NCI-H226 (cell line): ENCODE measurements around the gene FKBP15.
A peak's percentile ranks its signal among the peaks of the same experiment; 100 is the strongest.
"Not testable (repeated sequence)": the region's sequence is repeated elsewhere in the genome, so short reads cannot be mapped to it uniquely, and the experiment has no call there.

Experiments used
- DNase-seq: peaks from one replicate; pipeline ENCODE4 v3.0.0-alpha.2; 2015

Gene FKBP15, protein sequence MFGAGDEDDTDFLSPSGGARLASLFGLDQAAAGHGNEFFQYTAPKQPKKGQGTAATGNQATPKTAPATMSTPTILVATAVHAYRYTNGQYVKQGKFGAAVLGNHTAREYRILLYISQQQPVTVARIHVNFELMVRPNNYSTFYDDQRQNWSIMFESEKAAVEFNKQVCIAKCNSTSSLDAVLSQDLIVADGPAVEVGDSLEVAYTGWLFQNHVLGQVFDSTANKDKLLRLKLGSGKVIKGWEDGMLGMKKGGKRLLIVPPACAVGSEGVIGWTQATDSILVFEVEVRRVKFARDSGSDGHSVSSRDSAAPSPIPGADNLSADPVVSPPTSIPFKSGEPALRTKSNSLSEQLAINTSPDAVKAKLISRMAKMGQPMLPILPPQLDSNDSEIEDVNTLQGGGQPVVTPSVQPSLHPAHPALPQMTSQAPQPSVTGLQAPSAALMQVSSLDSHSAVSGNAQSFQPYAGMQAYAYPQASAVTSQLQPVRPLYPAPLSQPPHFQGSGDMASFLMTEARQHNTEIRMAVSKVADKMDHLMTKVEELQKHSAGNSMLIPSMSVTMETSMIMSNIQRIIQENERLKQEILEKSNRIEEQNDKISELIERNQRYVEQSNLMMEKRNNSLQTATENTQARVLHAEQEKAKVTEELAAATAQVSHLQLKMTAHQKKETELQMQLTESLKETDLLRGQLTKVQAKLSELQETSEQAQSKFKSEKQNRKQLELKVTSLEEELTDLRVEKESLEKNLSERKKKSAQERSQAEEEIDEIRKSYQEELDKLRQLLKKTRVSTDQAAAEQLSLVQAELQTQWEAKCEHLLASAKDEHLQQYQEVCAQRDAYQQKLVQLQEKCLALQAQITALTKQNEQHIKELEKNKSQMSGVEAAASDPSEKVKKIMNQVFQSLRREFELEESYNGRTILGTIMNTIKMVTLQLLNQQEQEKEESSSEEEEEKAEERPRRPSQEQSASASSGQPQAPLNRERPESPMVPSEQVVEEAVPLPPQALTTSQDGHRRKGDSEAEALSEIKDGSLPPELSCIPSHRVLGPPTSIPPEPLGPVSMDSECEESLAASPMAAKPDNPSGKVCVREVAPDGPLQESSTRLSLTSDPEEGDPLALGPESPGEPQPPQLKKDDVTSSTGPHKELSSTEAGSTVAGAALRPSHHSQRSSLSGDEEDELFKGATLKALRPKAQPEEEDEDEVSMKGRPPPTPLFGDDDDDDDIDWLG

DNA sequence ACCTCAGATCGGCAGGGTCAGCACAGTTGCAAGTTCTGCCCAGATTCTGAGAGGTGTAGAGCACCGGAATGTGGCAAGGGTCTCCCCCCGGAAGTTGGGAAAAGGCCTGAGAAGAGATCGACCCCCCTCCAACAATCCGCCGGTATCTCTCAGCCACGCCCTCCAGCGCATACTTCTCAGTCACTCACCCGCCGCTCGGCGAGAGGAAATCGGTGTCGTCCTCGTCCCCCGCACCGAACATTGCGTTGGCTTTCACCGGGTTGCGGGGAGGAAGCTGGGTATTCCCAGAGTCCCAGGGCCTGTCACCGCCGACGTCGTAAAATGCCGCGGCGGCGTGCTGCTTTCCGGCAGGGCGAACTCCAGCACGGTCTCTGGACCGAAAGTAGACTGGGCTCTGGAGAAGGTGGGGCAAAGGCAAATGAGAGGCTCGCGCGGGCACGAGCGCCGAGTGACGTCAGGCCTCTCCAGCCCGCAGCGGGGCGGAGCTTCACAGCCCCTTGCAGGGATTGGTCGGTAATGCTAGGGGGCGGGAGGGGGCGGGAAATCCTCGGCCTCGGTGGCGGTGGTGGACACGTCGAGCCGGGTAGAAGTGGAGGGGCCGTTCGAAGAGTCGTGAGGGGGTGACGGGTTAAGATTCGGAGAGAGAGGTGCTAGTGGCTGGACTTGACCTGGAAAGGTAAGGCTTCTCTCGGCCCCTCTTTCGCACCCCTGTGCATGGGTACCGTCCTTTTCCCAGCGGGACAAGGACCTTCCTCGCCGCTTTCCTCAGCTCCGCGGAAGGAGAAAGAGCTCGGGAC lies at the start of gene FKBP15, which contains the start of gene SLC31A1:
TSS of gene FKBP15 (minus strand) at position 275 of the 797 bp plus-strand sequence. CDS start at position 241, 34 bp downstream.
TSS of gene SLC31A1 (plus strand) at position 542 of the 797 bp plus-strand sequence. CDS start 34,605 bp downstream, outside the sequence.
- DNase-seq = peak; percentile 99

DNA sequence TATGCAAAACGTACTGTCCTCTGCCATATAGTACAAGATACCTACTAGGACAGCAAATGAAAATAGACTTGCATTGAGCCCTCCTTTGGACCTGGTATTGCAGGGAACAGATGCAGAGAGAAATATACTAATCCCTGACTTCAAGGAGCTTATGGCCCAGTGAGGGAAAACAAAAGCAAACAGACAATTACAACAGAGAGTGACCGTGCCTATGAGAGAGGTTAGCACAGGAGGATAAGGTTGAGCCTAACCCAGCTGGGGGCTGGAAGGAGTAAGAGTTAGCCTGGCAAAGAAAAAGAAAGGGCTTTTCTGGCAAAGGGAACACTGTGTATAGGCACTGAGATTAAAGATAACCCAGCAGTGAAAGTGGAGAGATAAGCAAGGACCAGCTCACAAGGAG lies 48.8 kb upstream of the FKBP15 start:
- no peak for DNase-seq

DNA sequence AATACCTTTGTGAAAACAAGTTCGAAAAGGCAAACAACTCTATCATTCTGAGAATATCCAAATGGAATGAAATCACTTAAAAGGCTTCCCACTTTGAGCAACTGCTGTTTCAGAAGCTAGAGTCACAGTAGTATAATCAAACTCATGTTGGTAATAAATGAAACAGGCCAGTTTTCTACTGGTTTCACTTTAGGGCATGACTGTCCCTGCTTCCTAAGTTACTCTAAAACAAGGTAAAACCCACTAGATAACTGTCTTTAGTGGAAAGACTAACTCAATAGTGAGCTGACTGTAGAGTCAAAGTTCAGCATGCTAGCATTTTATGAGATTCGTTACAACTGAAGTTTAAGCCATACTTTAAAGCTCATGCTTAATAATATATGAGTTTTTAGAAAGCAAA lies 48.3 kb upstream of the FKBP15 start:
- DNase-seq = no peak

DNA sequence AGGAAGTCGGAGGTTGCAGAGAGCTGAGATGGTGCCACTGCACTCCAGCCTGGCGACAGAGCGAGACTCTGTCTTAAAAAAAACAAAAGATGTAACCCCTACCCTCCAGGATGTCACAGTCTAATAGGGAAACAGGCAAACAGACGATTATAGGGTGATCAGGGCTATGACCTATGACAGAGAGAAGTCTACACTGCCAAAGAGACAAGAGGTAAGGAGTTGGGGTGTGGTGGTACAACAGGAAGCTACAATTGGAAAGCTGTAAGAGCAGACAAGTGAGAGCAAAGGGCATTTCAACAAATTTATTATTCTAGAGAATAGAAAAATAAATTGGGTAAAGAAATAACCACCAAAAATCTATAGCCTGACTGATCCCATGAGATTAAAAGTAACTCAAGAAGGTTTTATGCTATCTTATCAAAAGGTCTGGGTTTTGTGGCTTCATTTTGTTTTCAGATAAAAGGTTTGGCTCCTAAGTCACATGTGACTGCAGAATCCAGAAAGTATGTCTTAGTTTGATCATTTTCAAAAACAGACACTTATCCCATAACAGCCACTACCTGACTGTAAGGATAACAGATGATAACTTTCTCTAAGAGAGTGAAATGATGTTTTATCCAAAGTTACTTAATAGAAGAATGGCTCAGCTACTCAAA lies 47.0 kb upstream of the FKBP15 start:
- no peak for DNase-seq

DNA sequence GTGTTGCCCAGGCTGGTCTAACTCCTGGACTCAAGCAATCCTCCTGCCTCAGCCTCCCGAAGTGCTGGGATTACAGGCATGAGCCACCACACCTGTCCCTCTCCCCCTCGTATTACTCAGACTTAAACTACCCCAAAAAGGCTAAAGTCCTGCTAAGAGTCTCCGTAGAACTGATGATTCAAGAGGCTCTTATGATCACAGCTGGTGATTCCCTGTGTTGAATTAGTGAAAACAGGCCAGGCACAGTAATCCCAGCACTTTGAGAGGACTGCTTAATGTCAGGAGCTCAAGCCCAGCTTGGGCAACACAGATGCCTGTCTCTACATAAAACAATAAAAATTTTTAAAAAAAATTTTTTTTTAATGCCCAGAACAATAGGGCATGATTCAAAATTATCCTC lies 45.1 kb upstream of the FKBP15 start:
- DNase-seq = no peak

DNA sequence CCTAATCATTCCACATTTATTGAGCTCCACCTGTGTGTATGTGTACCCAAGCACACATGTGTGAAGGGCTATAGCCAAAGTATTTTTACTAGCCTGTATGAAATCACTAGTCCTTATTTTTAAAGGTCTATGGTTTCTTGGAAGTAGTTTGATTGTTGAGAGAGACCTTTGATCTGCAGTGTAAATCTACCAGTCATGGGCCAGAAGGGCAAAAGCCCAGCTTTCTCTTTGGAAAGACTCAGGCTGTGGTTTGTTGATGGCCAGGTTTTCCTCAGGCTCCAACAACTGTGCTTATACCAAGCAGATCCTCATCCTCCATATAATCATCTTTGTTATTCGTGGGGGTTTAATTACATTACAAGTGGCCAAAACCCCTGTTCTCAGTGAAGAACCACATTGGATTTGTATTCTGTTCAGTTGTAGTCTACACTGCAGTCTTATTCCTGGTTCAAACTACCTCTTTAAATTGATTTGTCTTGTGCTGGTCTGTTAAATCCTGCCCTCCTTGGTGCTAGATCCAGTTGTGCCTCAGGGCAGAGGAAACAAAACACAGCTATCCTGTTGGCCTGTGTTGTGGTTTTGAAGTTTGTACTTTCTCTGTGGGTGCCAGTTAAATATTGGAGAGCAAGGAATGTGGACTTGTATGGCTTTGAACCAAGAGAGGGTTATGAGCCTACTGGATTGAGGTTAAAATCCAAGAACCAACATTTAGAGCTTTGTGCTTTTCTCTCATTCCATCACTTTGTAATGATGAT lies 41.0 kb upstream of the FKBP15 start:
- DNase-seq = no peak

DNA sequence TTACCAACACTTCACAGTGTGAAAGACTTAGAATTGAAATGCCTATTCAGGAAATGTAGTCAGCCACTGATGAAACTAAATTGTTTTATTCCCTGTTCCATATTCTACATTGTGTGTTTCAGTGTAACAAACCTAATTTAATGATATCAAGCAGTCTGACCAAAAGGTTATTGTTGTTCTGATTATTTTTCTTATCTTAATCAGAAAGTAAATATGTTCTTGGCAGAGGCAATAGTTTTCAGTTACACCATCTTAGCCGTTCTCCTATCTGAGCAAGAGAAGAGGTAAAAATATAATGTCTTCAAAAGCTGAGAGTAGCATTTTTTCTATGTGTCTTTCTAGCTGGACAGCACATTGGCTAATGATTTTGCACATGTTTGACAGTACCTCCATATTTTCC lies 37.2 kb upstream of the FKBP15 start:
- no peak for DNase-seq

DNA sequence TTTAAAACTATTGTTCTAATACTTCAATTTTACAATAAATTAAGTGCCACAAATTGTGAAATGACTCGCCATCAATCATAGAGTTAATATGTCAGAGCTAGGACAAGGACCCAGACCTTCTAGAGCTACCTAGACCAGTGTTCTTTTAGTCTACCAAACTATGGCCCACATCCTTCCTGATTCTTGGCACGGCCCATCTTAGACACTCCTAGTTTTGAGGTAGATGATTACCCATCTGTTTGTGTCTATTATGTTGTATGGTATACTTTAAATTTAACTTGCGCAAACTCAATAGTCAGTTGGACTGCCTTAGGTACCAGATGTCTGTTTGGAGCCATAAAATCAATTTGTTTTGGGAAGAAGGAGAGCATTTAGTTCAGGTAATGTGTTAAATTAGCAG lies 36.8 kb upstream of the FKBP15 start:
- DNase-seq = no peak

DNA sequence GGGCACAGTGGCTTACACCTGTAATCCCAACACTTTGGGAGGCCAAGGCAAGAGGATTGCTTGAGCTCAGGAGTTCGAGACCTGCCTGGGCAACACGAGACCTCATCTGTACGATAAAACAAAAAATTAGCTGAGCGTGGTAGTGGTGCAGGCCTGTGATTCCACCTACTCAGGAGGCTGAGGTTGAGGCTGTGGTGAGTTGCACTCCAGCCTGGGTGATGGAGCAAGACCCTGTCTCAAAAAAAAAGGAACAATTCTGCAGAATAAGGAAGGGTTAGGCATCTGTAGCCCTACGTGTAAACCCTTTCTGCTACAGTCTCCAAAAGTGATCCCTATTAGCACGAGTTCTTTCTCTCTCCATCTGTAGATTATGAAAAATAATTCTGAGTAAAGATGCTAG lies 34.4 kb upstream of the FKBP15 start:
- no peak for DNase-seq

DNA sequence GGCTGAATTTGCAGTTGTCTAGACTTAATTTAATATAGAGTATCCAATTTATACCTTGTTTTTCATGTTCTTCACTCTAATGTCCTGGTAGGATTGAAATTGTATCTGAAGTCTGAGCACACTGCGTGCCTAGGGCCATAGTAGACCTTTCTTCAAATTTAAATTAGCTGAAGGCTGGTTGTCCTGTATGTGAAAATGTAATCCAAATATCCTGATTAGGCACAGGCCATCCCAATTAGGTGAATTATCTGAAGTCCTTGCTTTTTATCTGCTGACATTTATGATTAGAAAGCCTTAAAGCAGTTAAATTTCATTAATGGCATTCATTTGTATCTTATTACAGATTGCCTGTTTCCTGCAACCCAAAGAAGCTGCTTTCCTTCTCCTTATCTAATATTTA lies 33.9 kb upstream of the FKBP15 start:
- DNase-seq = no peak

DNA sequence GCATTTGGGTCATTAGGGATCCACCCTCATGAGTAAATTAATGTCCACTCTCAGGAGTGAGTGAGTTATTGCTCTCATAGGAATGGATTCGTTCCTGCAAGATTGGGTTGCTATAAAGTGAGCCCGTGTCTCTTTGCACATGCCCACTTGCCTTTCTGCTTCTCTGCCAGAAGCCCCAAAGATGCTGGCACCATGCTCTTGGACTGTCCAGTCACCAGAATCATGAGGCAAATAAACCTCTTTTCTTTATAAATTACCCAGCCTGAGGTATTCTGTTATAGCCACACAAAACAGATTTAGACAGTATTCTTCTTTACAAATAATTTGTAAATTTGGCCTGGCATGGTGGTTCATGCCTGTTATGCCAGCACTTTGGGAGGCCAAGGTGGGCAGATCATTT lies 29.7 kb upstream of the FKBP15 start:
- no peak for DNase-seq

DNA sequence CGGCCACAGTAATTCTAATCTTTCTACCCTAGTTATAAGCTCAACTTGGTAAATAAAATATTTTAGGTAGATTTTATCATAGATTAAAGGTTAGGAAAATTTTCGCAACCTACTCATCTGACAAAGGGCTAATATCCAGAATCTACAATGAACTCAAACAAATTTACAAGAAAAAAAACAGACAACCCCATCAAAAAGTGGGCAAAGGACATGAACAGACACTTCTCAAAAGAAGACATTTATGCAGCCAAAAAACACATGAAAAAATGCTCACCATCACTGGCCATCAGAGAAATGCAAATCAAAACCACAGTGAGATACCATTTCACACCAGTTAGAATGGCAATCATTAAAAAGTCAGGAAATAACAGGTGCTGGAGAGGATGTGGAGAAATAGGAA lies 28.6 kb upstream of the FKBP15 start:
- DNase-seq = not testable (repeated sequence)

DNA sequence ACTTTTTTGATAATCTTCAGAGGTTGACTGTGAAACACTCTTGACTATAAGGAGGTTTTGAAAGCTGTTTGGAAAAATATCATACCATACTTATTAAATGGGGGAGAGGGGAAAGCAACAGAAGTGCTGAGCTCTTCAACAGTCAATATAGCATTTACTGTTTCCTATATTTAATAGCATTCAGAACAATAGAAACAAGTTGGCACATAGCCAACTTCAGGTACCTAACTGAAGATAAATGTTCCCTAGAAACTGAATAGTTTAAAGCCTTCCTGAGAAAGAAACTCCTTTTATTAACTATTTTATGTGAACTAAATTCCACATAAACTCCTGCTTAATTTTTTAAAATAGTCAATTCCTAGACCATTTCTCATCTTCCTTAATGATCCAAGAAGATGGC lies 26.6 kb upstream of the FKBP15 start:
- DNase-seq = no peak

DNA sequence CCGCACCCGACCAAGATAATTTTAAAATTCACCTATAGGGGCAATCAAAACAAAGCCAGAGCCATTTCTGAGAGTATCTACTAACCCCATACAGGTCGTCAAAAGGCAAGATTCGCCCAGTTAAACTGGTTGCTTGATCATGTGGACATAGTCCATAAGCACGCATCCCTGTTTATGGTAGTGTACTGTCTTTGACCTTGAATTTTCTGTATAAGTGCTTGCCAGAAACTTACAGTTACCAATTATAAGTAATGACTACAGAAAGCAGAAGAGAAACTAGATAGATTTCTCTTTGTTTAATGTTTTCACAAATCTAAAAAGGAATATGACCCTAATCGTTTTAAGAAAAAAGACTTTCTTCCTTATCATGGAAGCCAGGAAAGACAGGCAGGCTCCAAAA lies 25.9 kb upstream of the FKBP15 start:
- DNase-seq = no peak

DNA sequence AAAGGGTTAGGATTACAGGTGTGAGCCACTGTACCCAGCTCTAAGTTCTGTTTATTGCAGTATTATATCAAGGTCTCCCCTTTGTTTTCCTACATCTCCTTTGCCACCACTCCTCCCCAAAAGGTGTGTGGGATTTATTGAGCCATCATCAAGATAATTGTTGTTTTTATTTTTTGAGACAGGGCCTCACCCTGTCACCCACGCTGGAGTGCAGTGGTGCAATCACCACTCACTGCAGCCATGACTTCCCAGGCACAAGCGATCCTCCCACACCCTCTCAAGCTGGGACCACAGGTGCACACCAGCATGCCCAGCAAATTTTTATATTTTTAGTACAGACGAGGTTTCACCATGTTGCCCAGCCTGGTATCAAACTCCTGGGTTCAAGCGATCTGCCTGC lies 24.8 kb upstream of the FKBP15 start:
- DNase-seq = no peak

DNA sequence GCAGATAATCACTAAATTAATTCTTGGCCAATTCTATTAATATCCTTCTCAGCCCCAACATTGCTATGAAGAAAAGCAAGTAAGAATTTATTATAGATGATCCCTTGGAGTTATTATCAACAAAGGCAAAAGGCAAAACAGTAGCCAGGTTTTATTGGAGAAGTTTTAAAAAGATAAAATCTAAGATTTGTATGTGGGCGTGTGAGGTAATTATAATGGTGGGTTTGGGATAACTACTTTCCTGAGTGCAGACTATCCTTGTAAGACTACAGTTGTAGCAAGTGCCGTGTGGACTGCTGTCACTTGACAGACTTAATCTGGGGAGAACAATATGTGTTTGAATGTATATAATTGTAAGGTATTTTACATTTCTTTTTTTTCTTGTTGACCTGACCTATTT lies 23.5 kb upstream of the FKBP15 start:
- no peak for DNase-seq

DNA sequence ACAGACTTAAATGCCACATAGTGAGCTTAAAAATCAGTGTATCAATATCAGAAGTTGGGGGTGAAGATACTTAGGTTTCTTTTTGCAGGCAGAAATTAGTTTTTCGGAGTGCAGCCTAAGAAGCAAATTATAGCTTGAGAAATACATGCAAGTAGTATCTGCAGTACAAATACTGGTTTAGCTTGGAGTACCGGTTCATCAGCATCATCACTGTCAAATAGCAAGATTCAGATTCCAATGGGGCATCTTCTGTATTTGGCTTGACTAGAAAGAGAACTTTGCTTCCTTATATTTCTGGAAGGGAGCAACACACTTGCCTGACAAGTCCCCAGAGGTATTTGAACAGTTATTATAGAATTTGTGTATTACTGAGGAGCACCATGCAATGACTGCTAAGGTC lies 20.1 kb upstream of the FKBP15 start:
- DNase-seq = no peak

DNA sequence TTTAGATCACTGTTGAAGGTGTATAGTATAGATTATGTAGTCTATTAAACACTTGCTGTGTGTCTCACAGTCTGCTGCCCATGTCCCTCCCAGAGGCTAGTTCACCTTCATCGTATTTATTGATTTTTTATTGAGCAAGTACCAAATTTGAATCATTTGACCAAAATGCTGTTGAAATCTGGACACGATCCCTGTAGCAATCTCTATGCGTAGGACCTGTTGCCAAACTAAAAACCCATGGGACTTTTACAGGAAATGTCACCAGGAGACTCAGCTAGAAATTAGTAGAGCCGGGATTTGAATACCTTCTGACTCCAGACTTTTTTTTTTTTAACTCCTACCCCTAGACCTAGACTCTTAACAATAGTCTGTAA lies 17.8 kb upstream of the FKBP15 start:
- DNase-seq = no peak

DNA sequence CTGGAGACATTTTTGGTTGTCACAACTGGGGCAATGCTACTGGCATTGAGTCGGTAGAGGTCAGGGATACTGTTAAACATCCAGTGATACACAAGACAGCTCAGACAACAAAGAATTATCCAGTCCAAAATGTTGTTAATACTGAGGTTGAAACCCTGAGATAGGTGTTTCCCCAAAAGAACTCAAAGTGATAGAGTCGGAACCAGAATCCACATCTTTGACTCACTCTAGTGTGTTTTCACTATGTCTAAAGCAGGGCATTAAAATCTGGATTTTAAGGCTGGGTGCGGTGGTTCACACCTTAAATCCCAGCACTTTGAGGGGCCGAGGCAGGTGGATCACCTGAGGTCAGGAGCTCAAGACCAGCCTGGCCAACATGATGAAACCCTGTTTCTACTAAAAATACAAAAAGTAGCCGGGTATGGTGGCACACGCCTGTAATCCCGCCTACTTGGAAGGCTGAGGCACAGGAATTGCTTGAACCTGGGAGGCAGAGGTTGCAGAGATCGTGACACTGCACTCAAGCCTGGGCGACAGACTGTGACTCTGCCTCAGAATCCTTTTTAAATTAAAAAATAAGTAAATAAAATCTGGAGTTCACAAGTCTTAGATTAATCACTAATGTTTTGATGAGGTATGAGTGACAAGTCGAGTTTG lies 17.3 kb upstream of the FKBP15 start:
- no peak for DNase-seq

DNA sequence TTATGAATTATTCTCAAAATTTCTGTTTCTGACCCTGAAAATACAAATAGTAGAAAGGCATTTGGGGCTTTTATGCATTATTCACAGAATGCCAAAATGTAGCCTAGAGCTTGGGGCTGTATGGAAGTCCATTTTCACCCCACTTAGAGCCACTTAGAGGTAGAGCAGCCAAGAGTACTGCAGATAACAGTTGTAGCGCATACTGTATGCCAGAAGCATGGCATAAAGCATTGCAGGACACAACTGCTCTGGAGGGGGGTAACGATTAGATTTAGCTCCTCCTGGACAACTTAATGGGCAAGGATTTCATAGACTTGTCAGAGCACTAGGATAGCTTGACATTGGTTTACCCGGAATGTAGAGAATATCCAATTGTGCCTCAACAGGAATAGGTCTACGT lies 15.9 kb upstream of the FKBP15 start:
- DNase-seq = no peak
